HepG2 (cell line): ENCODE measurements around the gene MGMT.

Experiments
- ZFP1 ChIP-seq: IDR thresholded peaks from 2 replicates; pipeline ENCODE4 v1.6.1; 2016
- TF ChIP-seq, protein P1 (sequence below): sonication (generic); formaldehyde crosslinking; IDR thresholded peaks from 2 replicates; pipeline ENCODE4 v1.4.0; 2020; ENCODE audit warnings: mild to moderate bottlenecking, missing genetic modification reagents

DNA sequence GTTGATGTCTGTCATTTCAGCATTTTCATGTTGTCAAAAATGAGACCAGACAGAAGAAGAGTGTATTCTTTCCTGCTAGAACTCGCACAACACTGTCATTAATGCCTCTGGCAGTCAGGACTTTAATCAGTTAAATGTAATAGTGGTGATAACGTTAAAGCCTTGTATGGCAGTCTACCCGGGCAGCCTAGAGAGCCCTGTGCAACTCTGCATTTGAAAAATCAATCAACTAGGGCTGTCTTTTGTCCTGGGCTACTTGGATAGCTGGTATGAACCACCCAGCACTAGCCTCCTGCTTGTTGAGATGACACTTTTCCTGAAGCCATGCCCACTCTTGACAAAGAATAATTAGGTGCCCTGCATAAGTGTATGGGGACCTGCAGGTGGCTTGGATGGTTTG is 19.8 kb downstream of the MGMT start:
- no peak for TF ChIP-seq ZFP1
- TF ChIP-seq, protein P1, sequence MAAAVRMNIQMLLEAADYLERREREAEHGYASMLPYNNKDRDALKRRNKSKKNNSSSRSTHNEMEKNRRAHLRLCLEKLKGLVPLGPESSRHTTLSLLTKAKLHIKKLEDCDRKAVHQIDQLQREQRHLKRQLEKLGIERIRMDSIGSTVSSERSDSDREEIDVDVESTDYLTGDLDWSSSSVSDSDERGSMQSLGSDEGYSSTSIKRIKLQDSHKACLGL (CRISPR knock-in tag) = no peak
